ENCODE results near the gene PAQR7.

PAQR7 gene

GRCh38 chr1:25821112-25821476, 54.4 kb downstream of the PAQR7 start:
- TF ChIP-seq, protein P1, sequence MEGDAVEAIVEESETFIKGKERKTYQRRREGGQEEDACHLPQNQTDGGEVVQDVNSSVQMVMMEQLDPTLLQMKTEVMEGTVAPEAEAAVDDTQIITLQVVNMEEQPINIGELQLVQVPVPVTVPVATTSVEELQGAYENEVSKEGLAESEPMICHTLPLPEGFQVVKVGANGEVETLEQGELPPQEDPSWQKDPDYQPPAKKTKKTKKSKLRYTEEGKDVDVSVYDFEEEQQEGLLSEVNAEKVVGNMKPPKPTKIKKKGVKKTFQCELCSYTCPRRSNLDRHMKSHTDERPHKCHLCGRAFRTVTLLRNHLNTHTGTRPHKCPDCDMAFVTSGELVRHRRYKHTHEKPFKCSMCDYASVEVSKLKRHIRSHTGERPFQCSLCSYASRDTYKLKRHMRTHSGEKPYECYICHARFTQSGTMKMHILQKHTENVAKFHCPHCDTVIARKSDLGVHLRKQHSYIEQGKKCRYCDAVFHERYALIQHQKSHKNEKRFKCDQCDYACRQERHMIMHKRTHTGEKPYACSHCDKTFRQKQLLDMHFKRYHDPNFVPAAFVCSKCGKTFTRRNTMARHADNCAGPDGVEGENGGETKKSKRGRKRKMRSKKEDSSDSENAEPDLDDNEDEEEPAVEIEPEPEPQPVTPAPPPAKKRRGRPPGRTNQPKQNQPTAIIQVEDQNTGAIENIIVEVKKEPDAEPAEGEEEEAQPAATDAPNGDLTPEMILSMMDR (IDR thresholded peaks at IDR 0.05; ENCODE audit: low read depth, low read length): no peak

GRCh38 chr1:25820247-25821111, 55.0 kb downstream of the PAQR7 start:
- TF ChIP-seq, protein P1 (IDR thresholded peaks at IDR 0.05; ENCODE audit: low read depth, low read length): no peak
- H3K4me3 ChIP-seq (ENCODE audit: low read depth, low read length): peak overlapping the region; percentile 77

More at GRCh38 chr1:25821112-25821476, 54.4 kb downstream of the PAQR7 start:
- H3K4me3 ChIP-seq (ENCODE audit: low read depth, low read length): peak overlapping the region; percentile 77

- TF ChIP-seq, protein P1 (IDR thresholded peaks at IDR 0.05; ENCODE audit: low read depth, low read length): no peak
- peak within 1 kb of the TSS; percentile 77 for H3K4me3 ChIP-seq (ENCODE audit: low read depth, low read length)
Measured at GRCh38 chr1:25819491-25820246, 55.8 kb downstream of the PAQR7 start, which contains the start of gene MTFR1L. Gene MTFR1L, plus strand, starts transcription at chr1:25819954. Its CDS starts 3,151 bp downstream, at chr1:25823105.

DNA sequence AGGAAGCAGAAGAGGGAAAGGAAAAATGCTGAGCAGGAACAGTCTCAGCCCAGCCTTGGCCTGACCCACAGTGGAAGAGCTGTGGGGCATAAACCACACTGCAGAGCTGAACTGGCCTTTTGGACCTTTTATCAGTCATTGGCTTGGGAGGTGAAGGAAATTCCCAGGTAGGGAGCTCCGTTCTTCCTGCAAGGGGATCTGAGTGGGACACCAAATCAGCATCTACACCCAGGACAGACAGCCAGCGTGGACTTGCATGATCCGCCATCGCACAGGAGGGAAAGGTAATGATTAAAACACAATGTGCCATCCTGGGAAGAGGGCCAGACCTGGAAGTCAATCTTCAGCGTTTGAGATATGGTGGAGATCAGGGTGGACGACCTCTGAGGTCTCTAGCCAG, 56.9 kb downstream of the PAQR7 start:
- no peak overlapping the region; the same call in 1 of the 2 replicates for H3K4me3 ChIP-seq (ENCODE audit: low read depth, low read length)
- TF ChIP-seq, protein P1 (IDR thresholded peaks at IDR 0.05; ENCODE audit: low read depth, low read length): no peak

- no peak overlapping the region for H3K4me3 ChIP-seq (ENCODE audit: low read depth, low read length)
- TF ChIP-seq, protein P1 (IDR thresholded peaks at IDR 0.05; ENCODE audit: low read depth, low read length): no peak
Measured at GRCh38 chr1:25817840-25818501, 57.5 kb downstream of the PAQR7 start.

- H3K4me3 ChIP-seq (ENCODE audit: low read depth, low read length): no peak overlapping the region
- TF ChIP-seq, protein P1 (IDR thresholded peaks at IDR 0.05; ENCODE audit: low read depth, low read length): no peak
Measured at GRCh38 chr1:25816112-25816718, 59.3 kb downstream of the PAQR7 start.

All from WI38 (cell line).